ENCODE data around the gene F5. TPM values are rescaled to one million over a fixed set of nuclear protein-coding genes. Genes with fewer than 3 reads are reported as not detected.

Gene F5
- total and polyA plus RNA-seq, 2 of the 13 experiments (the other 11 are each of a cell fraction or from before 2014, with no cell fraction given): 38.3 to 64.0 TPM

- TF ChIP-seq ATF2 (CRISPR knock-in tag; IDR thresholded peaks at IDR 0.05): no peak
- no peak for TF ChIP-seq NCOR1 (IDR thresholded peaks at IDR 0.05; ENCODE audit: borderline replicate concordance, low read length)
- no peak for TF ChIP-seq AGO2 (optimal IDR thresholded peaks at IDR 0.05; ENCODE audit: low read depth, low read length)
- TF ChIP-seq ZNF546 (CRISPR knock-in tag; conservative IDR thresholded peaks at IDR 0.05): no peak
- TF ChIP-seq PREB (CRISPR knock-in tag; IDR thresholded peaks at IDR 0.05): no peak
- TF ChIP-seq ZNF232 (CRISPR knock-in tag; IDR thresholded peaks at IDR 0.05; ENCODE audit: borderline replicate concordance): no peak
- no peak for TF ChIP-seq FOXO1 (CRISPR knock-in tag; IDR thresholded peaks at IDR 0.05)
- TF ChIP-seq TEAD3 (CRISPR knock-in tag; optimal IDR thresholded peaks at IDR 0.05; ENCODE audit: borderline replicate concordance): no peak
- TF ChIP-seq ZBTB39 (CRISPR knock-in tag; IDR thresholded peaks at IDR 0.05): no peak
- no peak for TF ChIP-seq ELF4 (CRISPR knock-in tag; IDR thresholded peaks at IDR 0.05; ENCODE audit: borderline replicate concordance)
Observed at GRCh38 chr1:169545472-169545871, 40.8 kb downstream of the F5 start (continued).

Measured in HepG2 (cell line).